Effector memory CD4-positive, alpha-beta T cell (primary cell): ENCODE results near the gene TMEM127.

Source experiments
- DNase-seq, 3 donors: peaks; one replicate each; pipeline ENCODE4 v3.0.0-alpha.2; 2020
- H3K27ac ChIP-seq: 2 replicates; pipeline ENCODE4 v1.7.0; 2013; ENCODE audit warnings: mild to moderate bottlenecking, low read length, moderate library complexity; ENCODE audit not compliant: insufficient read depth, poor library complexity, severe bottlenecking
- H3K27me3 ChIP-seq: replicated peaks from 2 replicates; pipeline ENCODE4 v1.7.0; 2013; ENCODE audit warnings: mild to moderate bottlenecking, low read length; ENCODE audit not compliant: insufficient read depth, control insufficient read depth, poor library complexity, severe bottlenecking
- H3K36me3 ChIP-seq: 2 replicates; pipeline ENCODE4 v1.7.0; 2013; ENCODE audit warnings: mild to moderate bottlenecking, low read length, moderate library complexity; ENCODE audit not compliant: control insufficient read depth, insufficient read depth
- H3K4me1 ChIP-seq: 2 replicates; pipeline ENCODE4 v1.7.0; 2013; ENCODE audit warnings: low read length, mild to moderate bottlenecking; ENCODE audit not compliant: control insufficient read depth, insufficient read depth, poor library complexity, severe bottlenecking
- H3K4me3 ChIP-seq: 2 replicates; pipeline ENCODE4 v1.7.0; 2013; ENCODE audit warnings: low read length, low read depth, mild to moderate bottlenecking; ENCODE audit not compliant: insufficient read depth, poor library complexity, severe bottlenecking
- H3K9me3 ChIP-seq: 2 replicates; pipeline ENCODE4 v1.7.0; 2013; ENCODE audit warnings: mild to moderate bottlenecking, low read length, moderate library complexity; ENCODE audit not compliant: control insufficient read depth

Gene TMEM127

GRCh38 chr2:96243843-96244242 is 22.0 kb downstream of the TMEM127 start:
- no peak for DNase-seq
- no peak overlapping the region for H3K4me3 ChIP-seq

DNA sequence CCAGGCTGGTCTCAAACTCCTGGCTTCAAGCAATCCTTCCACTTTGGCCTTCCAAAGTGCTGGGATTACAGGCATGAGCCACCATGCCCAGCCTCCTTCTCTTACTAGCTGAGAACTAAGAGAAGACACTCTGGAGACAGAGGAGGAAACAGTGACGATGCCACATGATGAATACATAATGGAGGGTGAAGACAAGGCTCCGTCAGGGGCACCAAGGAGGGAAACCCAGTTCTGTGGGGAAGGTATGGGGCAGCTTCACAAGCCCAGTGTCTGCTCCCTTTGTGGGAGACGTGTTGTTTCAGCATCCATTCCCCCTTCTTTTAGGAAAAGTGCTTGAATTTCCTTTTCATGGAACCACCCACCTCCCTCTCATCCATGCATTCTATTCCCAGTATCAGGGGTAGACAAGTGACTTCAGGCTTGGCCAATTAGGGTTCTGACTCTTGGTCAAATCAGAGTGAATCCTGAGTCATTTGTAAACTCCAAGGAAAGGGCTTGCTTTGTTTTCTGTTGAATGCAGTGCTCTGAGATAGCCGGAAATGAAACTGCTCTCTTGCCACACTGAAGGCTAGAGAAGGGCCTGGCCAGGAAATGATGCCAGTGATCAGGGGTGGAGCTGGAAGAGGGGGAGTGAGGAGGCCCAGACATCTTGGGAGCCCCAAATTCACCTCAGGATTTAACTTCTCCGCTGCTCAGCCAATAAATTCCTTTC is 23.7 kb downstream of the TMEM127 start:
- H3K27me3 ChIP-seq = no peaks in the 10 kb centered on the region
- peak; percentile 22 to 46 (median 30) for DNase-seq
- no peaks in the 10 kb centered on the region for H3K36me3 ChIP-seq
- H3K4me1 ChIP-seq = peaks cover 21% of the 10 kb centered on the region
- H3K4me3 ChIP-seq = peak overlapping the region; percentile 3
- peak overlapping the region; percentile 58 for H3K27ac ChIP-seq
- no peaks in the 10 kb centered on the region for H3K9me3 ChIP-seq

More at GRCh38 chr2:96243843-96244242, 22.0 kb downstream of the TMEM127 start:
- no peaks in the 10 kb centered on the region for H3K36me3 ChIP-seq
- H3K27ac ChIP-seq = no peak overlapping the region
- peaks cover 21% of the 10 kb centered on the region for H3K4me1 ChIP-seq
- H3K27me3 ChIP-seq = no peaks in the 10 kb centered on the region
- no peaks in the 10 kb centered on the region for H3K9me3 ChIP-seq

GRCh38 chr2:96241227-96241626 is 24.6 kb downstream of the TMEM127 start:
- Histone ChIP-seq H3K27ac (peak overlapping the region; percentile 31), H3K9me3 (no peaks in the 10 kb centered on the region)

DNA sequence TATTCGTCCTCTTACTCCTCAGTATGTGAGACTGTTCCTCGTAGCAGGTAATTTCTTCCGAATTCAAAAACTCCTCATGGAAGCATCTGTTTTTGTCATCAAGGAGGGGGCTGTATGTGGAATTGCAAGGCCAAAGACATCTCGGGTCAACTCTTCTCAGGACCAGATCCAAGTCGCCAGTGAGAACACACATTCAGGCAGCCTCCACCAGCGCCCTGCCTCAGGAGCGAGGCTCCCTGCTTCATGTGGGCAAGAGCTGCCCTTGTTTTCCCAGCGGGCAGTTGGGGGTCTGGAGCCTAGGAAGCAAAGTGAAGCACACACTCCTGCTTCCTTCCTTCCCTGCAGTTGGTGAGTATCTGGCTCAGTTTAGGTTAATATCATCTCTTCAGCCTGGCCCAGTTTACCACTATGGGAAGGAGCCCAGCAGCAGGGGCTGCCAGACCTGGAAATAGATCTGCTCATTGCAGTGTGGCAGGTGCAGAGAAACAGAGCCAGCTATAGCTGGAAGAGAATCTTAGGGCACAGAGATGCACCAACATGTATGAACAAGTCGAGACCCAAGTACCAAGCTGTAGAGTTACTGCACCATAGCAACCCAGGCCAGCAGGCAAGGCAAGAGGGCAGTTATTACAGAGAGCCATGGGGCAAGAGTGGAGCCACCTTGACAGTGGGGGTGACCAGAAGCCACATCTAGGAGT is 25.3 kb downstream of the TMEM127 start:
- Histone ChIP-seq H3K9me3 (no peaks in the 10 kb centered on the region), H3K4me1 (peaks cover 21% of the 10 kb centered on the region), H3K27me3 (no peaks in the 10 kb centered on the region), H3K27ac (no peak overlapping the region), H3K36me3 (no peaks in the 10 kb centered on the region), H3K4me3 (no peak overlapping the region)
- no peak for DNase-seq

More at GRCh38 chr2:96241227-96241626, 24.6 kb downstream of the TMEM127 start:
- Histone ChIP-seq H3K4me1 (peaks cover 21% of the 10 kb centered on the region), H3K27me3 (no peaks in the 10 kb centered on the region), H3K4me3 (no peak overlapping the region), H3K36me3 (no peaks in the 10 kb centered on the region)
- no peak for DNase-seq

GRCh38 chr2:96239745-96240264 is 26.0 kb downstream of the TMEM127 start:
- Histone ChIP-seq H3K36me3 (no peaks in the 10 kb centered on the region), H3K4me3 (no peak overlapping the region), H3K27ac (no peak overlapping the region), H3K9me3 (no peaks in the 10 kb centered on the region), H3K27me3 (no peaks in the 10 kb centered on the region), H3K4me1 (peaks cover 21% of the 10 kb centered on the region)
- DNase-seq = no peak

DNA sequence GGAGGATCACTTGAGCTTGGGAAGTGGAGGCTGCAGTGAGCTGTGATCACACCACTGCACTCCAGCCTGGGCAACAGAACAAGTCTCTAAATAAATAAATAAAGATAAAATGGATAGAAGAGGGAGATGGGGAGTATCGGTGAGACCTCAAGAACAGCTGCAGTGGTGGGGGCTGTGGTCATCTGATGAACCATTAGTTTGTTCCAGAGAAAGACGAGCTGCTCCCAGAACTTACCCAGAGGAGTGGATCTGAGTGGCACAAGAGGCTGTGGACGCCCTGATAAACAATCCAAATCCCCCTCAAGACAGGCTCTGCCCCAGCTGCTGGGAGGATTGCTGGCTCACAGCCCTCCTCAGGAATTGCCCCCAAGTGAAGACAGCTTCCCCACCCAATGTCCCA is 26.7 kb downstream of the TMEM127 start:
- H3K4me1 ChIP-seq = peaks cover 21% of the 10 kb centered on the region

DNA sequence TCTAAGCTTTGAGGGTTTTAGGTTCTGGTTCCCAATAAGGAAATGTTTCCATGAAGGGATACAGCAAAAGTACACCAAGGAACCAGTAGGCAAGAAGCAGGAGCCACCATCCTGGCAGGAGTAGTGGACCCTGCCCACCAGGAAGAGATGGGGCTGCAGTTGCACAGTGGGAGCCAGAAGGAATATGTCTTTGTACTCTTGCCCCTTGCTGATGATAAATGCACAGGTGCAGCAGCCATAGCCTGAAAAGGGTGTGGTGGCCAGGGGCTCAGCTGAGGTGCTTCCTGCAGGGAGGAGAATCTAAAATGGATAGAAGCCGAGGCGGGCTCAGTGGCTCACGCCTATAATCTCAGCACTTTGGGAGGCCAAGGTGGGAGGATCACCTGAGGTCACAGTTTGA is 27.5 kb downstream of the TMEM127 start:
- H3K36me3 ChIP-seq = no peaks in the 10 kb centered on the region
- peaks cover 21% of the 10 kb centered on the region for H3K4me1 ChIP-seq
- DNase-seq = no peak
- H3K9me3 ChIP-seq = no peaks in the 10 kb centered on the region
- no peak overlapping the region for H3K27ac ChIP-seq
- no peak overlapping the region for H3K4me3 ChIP-seq
- H3K27me3 ChIP-seq = no peaks in the 10 kb centered on the region

More for the DNA sequence above, 26.7 kb downstream of the TMEM127 start:
- Histone ChIP-seq H3K9me3 (no peaks in the 10 kb centered on the region), H3K4me3 (no peak overlapping the region), H3K27me3 (no peaks in the 10 kb centered on the region), H3K27ac (no peak overlapping the region), H3K36me3 (no peaks in the 10 kb centered on the region)
- no peak for DNase-seq

- H3K36me3 ChIP-seq = no peaks in the 10 kb centered on the region
- H3K27me3 ChIP-seq = no peaks in the 10 kb centered on the region
- no peak for DNase-seq
Measured at GRCh38 chr2:96236882-96237281, 28.9 kb downstream of the TMEM127 start.

DNA sequence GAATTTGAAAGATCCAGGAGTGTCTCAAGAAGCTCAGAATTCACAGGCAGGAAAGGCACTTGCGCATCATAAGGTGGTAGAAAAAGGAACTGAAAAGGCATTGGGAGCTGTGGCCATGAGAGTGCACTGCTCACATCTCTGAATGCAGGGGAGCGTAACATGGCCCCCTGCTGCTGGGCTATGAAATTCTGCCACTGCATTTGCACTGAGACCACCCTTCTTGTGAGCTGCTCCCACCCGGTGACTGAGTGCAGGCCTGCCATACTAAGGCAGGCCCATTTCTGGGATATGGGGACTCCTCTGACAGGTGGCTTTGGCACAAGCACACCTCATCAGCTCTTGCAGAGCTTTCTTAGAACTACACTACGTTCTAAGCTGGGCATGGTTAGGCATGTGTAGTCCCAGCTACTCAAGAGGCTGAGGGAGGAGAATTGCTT is 31.9 kb downstream of the TMEM127 start:
- H3K4me1 ChIP-seq = no peaks in the 10 kb centered on the region
- no peaks in the 10 kb centered on the region for H3K27me3 ChIP-seq
- no peak overlapping the region for H3K27ac ChIP-seq
- H3K36me3 ChIP-seq = no peaks in the 10 kb centered on the region
- no peak overlapping the region for H3K4me3 ChIP-seq
- no peak for DNase-seq
- no peaks in the 10 kb centered on the region for H3K9me3 ChIP-seq

More at GRCh38 chr2:96236882-96237281, 28.9 kb downstream of the TMEM127 start:
- no peaks in the 10 kb centered on the region for H3K9me3 ChIP-seq
- no peak overlapping the region for H3K4me3 ChIP-seq
- H3K4me1 ChIP-seq = peaks cover 9% of the 10 kb centered on the region
- H3K27ac ChIP-seq = no peak overlapping the region

GRCh38 chr2:96233436-96233835 is 32.4 kb downstream of the TMEM127 start:
- no peak for DNase-seq
- no peak overlapping the region for H3K4me3 ChIP-seq
- H3K27me3 ChIP-seq = no peaks in the 10 kb centered on the region
- no peak overlapping the region for H3K27ac ChIP-seq
- H3K9me3 ChIP-seq = no peaks in the 10 kb centered on the region
- H3K36me3 ChIP-seq = no peaks in the 10 kb centered on the region
- no peaks in the 10 kb centered on the region for H3K4me1 ChIP-seq
